Hepatocyte (in vitro differentiated cells): ENCODE results near the gene RTP3. TPM values are rescaled to one million over a fixed set of nuclear protein-coding genes. Genes with fewer than 3 reads are reported as not detected.
A peak's percentile ranks its signal among the peaks of the same experiment; 100 is the strongest.

Source experiments
- DNase-seq: peaks from one replicate; pipeline ENCODE4 v3.0.0-alpha.2; 2016; ENCODE audit warnings: low spot score
- H2AFZ ChIP-seq: fragments of 200-600 bp; sonication (generic); 2 replicates; pipeline ENCODE4 v1.6.0; 2016; ENCODE audit warnings: antibody characterized with exemption, mild to moderate bottlenecking
- H3K27ac ChIP-seq: fragments of 200-600 bp; sonication (generic); 2 replicates; pipeline ENCODE4 v1.5.1; 2016; ENCODE audit warnings: mild to moderate bottlenecking
- H3K27me3 ChIP-seq: fragments of 200-600 bp; sonication (generic); 2 replicates; pipeline ENCODE4 v1.6.1; 2016
- H3K36me3 ChIP-seq: fragments of 200-600 bp; sonication (generic); replicated peaks from 2 replicates; pipeline ENCODE4 v1.5.1; 2016; ENCODE audit warnings: low read depth; ENCODE audit not compliant: insufficient read depth
- H3K4me1 ChIP-seq: fragments of 200-600 bp; sonication (generic); 2 replicates; pipeline ENCODE4 v1.5.1; 2016; ENCODE audit warnings: mild to moderate bottlenecking, moderate library complexity; ENCODE audit not compliant: insufficient read depth
- H3K4me2 ChIP-seq: fragments of 200-600 bp; sonication (generic); 2 replicates; pipeline ENCODE4 v1.6.0; 2016
- H3K4me3 ChIP-seq: fragments of 200-600 bp; sonication (generic); 2 replicates; pipeline ENCODE4 v1.5.1; 2016; ENCODE audit warnings: mild to moderate bottlenecking
- H3K79me2 ChIP-seq: fragments of 200-600 bp; sonication (generic); 2 replicates; pipeline ENCODE4 v1.6.0; 2017; ENCODE audit warnings: mild to moderate bottlenecking
- H3K9me2 ChIP-seq: fragments of 200-600 bp; sonication (generic); replicated peaks from 2 replicates; pipeline ENCODE4 v1.6.0; 2017; ENCODE audit warnings: mild to moderate bottlenecking; ENCODE audit not compliant: insufficient read depth
- H3K9me3 ChIP-seq: fragments of 200-600 bp; sonication (generic); 2 replicates; pipeline ENCODE4 v1.5.1; 2016; ENCODE audit warnings: low read depth, mild to moderate bottlenecking
- H4K20me1 ChIP-seq: fragments of 200-600 bp; sonication (generic); 2 replicates; pipeline ENCODE4 v1.6.0; 2016; ENCODE audit warnings: mild to moderate bottlenecking; ENCODE audit not compliant: insufficient read depth, poor library complexity, severe bottlenecking
- CTCF ChIP-seq: fragments of 200-600 bp; sonication (generic); IDR thresholded peaks from 2 replicates; pipeline ENCODE4 v1.5.1; 2016; ENCODE audit warnings: antibody characterized with exemption, mild to moderate bottlenecking; ENCODE audit not compliant: poor library complexity
- EZH2 ChIP-seq: fragments of 200-600 bp; sonication (generic); IDR thresholded peaks from 2 replicates; pipeline ENCODE4 v1.6.1; 2016; ENCODE audit warnings: antibody characterized with exemption, mild to moderate bottlenecking, borderline replicate concordance
- EZH2phosphoT487 ChIP-seq: fragments of 200-600 bp; sonication (generic); IDR thresholded peaks from one replicate; pipeline ENCODE4 v1.6.1; 2018; ENCODE audit warnings: antibody characterized with exemption, mild to moderate bottlenecking, low read depth, moderate library complexity; ENCODE audit not compliant: unreplicated experiment, severe bottlenecking
- WGBS: methylation state at CpG from one replicate; pipeline ENCODE4 v1.1.6; 2016; ENCODE audit warnings: low lambda C conversion rate; ENCODE audit errors: missing lambda C conversion rate; 5-methylcytosine and 5-hydroxymethylcytosine counted together
- polyA plus RNA-seq: library from polyadenylated mRNA; unstranded; fragments of >200 nt; fragmentation: Nextera tagmentation; extraction: Ambion mirVana; gene quantifications from 2 replicates; pipeline ENCODE4 v1.2.1, GENCODE V29; 2016
- total RNA-seq: library from RNA; depleted of rRNA; stranded (reverse); fragments of >200 nt; gene quantifications from 2 replicates; pipeline ENCODE4 v1.2.3, GENCODE V29; 2014

The RTP3 gene
- total and polyA plus RNA-seq, 2 experiments from 2014 or later, result 1.8 to 2.0 TPM

- Histone ChIP-seq H2AFZ (no peak overlapping the region), H3K36me3 (no peaks in the 10 kb centered on the region), H3K9me3 (no peaks in the 10 kb centered on the region), H3K79me2 (no peaks in the 10 kb centered on the region), H3K9me2 (no peaks in the 10 kb centered on the region), H4K20me1 (no peaks in the 10 kb centered on the region), H3K4me3 (no peak overlapping the region), H3K4me1 (peaks cover 12% of the 10 kb centered on the region), H3K4me2 (no peak overlapping the region), H3K27me3 (no peaks in the 10 kb centered on the region), H3K27ac (peak overlapping the region; percentile 70)
- DNase-seq, result peak; percentile 5
- TF ChIP-seq EZH2phosphoT487 (no peak), EZH2 (no peak), CTCF (no peak)
- 70% methylated on average over 4 of the region's 4 CpGs for WGBS
Measured at GRCh38 chr3:46485779-46486175, 12.0 kb upstream of the RTP3 start.

- Histone ChIP-seq H2AFZ (no peak overlapping the region), H3K4me1 (peaks cover 12% of the 10 kb centered on the region), H3K79me2 (no peaks in the 10 kb centered on the region), H3K4me2 (peak overlapping the region; percentile 54), H3K9me3 (no peaks in the 10 kb centered on the region), H3K27me3 (no peaks in the 10 kb centered on the region), H3K9me2 (no peaks in the 10 kb centered on the region), H3K36me3 (no peaks in the 10 kb centered on the region), H3K27ac (no peak overlapping the region), H4K20me1 (no peaks in the 10 kb centered on the region), H3K4me3 (no peak overlapping the region)
- TF ChIP-seq EZH2 (no peak), CTCF (peak; percentile 100), EZH2phosphoT487 (no peak)
- 18% methylated on average over 26 of the region's 26 CpGs for WGBS
- peak; percentile 97 for DNase-seq
Measured at GRCh38 chr3:46488735-46489361, 8.9 kb upstream of the RTP3 start.

- Histone ChIP-seq H3K9me2 (no peaks in the 10 kb centered on the region), H3K27me3 (no peaks in the 10 kb centered on the region), H3K4me2 (no peak overlapping the region), H3K79me2 (no peaks in the 10 kb centered on the region), H3K27ac (no peak overlapping the region), H3K9me3 (no peaks in the 10 kb centered on the region), H4K20me1 (no peaks in the 10 kb centered on the region), H3K4me1 (peaks cover 12% of the 10 kb centered on the region), H3K36me3 (no peaks in the 10 kb centered on the region), H3K4me3 (no peak overlapping the region), H2AFZ (no peak overlapping the region)
- DNase-seq, result no peak
- no peak for TF ChIP-seq EZH2phosphoT487
- TF ChIP-seq CTCF, result no peak
- no peak for TF ChIP-seq EZH2
- 86% methylated on average over 4 of the region's 4 CpGs for WGBS
Measured at GRCh38 chr3:46489381-46489780, 8.4 kb upstream of the RTP3 start.
